ENCODE measurements around the gene SGK2.
A peak's percentile ranks its signal among the peaks of the same experiment; 100 is the strongest.

SGK2 gene
- long read RNA-seq = 0 reads

- TF ChIP-seq REST (IDR thresholded peaks at IDR 0.05; ENCODE audit: insufficient replicate concordance, low read depth) (no peak), POLR2AphosphoS5 (IDR thresholded peaks at IDR 0.05; ENCODE audit: low read depth) (no peak), CTCF (IDR thresholded peaks at IDR 0.05; ENCODE audit: insufficient read depth, low read length) (no peak), SPI1 (IDR thresholded peaks at IDR 0.05; ENCODE audit: borderline replicate concordance, low read depth) (no peak), GABPA (IDR thresholded peaks at IDR 0.05; ENCODE audit: low read depth) (no peak)
- H3K27me3 ChIP-seq (ENCODE audit: insufficient read depth, poor library complexity, severe bottlenecking) = no peaks in the 10 kb centered on the region
- DNase-seq (ENCODE audit: low read depth in 1 of 2, low spot score in 1 of 2) = no peak
- H3K27ac ChIP-seq (replicated peaks) = peak within 1 kb of the TSS; percentile 78
- H3K4me3 ChIP-seq (replicated peaks; ENCODE audit: insufficient read depth, low read length) = no peak within 1 kb of the TSS
Measured at GRCh38 chr20:43558412-43559146, at the start of gene SGK2. Gene SGK2, plus strand, starts transcription at chr20:43559027. Its CDS starts 7,469 bp downstream, at chr20:43566496.

- Histone ChIP-seq H3K27me3 (ENCODE audit: insufficient read depth, poor library complexity, severe bottlenecking) (peaks cover 7% of the 10 kb centered on the region), H3K4me3 (replicated peaks; ENCODE audit: insufficient read depth, low read length) (no peak overlapping the region), H3K27ac (replicated peaks) (no peak overlapping the region)
- no peak for DNase-seq (ENCODE audit: low read depth in 1 of 2, low spot score in 1 of 2)
- TF ChIP-seq CTCF (IDR thresholded peaks at IDR 0.05; ENCODE audit: insufficient read depth, low read length) (no peak), POLR2AphosphoS5 (IDR thresholded peaks at IDR 0.05; ENCODE audit: low read depth) (no peak), REST (IDR thresholded peaks at IDR 0.05; ENCODE audit: insufficient replicate concordance, low read depth) (no peak), SPI1 (IDR thresholded peaks at IDR 0.05; ENCODE audit: borderline replicate concordance, low read depth) (no peak), GABPA (IDR thresholded peaks at IDR 0.05; ENCODE audit: low read depth) (no peak)
Measured at GRCh38 chr20:43511879-43512278, 46.9 kb upstream of the SGK2 start.

- TF ChIP-seq POLR2AphosphoS5 (IDR thresholded peaks at IDR 0.05; ENCODE audit: low read depth) = no peak
- no peak for TF ChIP-seq SPI1 (IDR thresholded peaks at IDR 0.05; ENCODE audit: borderline replicate concordance, low read depth)
- TF ChIP-seq GABPA (IDR thresholded peaks at IDR 0.05; ENCODE audit: low read depth) = no peak
- no peak for TF ChIP-seq CTCF (IDR thresholded peaks at IDR 0.05; ENCODE audit: insufficient read depth, low read length)
- TF ChIP-seq REST (IDR thresholded peaks at IDR 0.05; ENCODE audit: insufficient replicate concordance, low read depth) = no peak
- H3K27me3 ChIP-seq (ENCODE audit: insufficient read depth, poor library complexity, severe bottlenecking) = peaks cover 2% of the 10 kb centered on the region
- H3K27ac ChIP-seq (replicated peaks) = no peak overlapping the region
- H3K4me3 ChIP-seq (replicated peaks; ENCODE audit: insufficient read depth, low read length) = peak overlapping the region; percentile 70
- no peak for DNase-seq (ENCODE audit: low read depth in 1 of 2, low spot score in 1 of 2)
Measured at GRCh38 chr20:43513372-43513930, 45.4 kb upstream of the SGK2 start.
